Measurements from ENCODE around the gene TNFSF13. TPM values are rescaled to one million over a fixed set of nuclear protein-coding genes. Genes with fewer than 3 reads are reported as not detected.

Gene TNFSF13
- total RNA-seq, 1 donor from 2014 or later, result 3.5 TPM

DNA sequence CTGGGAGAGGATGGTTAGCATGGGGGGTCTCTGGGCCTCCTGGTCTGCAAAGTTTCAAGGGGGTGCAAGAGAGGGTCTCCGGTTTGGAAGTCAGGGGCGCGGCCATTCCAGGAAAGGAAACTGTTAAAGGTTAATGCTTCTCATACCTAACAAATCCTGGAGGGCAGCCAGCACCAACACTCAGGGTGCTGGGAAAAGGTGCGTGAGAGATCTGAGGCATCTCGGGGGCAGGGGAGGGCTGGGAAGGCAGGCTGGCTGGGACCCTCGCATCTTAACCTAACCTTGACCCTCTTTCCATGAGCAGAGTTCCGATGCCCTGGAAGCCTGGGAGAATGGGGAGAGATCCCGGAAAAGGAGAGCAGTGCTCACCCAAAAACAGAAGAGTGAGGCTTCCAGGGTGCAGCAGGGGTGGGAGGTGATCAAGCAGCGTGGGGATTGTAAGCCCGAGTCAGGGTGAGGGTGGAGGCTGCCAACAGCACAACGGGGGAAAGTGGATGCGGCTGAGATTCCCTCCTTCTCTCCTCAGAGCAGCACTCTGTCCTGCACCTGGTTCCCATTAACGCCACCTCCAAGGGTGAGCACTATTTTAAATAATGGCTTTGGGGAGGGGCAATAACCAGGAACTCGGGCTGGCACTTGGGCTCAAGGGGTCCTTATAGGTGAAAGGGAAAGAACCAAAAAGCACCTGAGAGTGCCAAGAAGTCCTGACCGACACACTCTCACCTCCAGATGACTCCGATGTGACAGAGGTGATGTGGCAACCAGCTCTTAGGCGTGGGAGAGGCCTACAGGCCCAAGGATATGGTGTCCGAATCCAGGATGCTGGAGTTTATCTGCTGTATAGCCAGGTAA lies 996 bp downstream of the TNFSF13 start:
- Mint-ChIP-seq H3K4me3 (peak overlapping the region; percentile 95), H3K27ac (peak overlapping the region; percentile 97), H3K27me3 (no peaks in the 10 kb centered on the region), H3K4me1 (ENCODE audit: unreplicated experiment) (peaks cover 51% of the 10 kb centered on the region), H3K36me3 (peaks cover 4% of the 10 kb centered on the region), H3K9me3 (no peaks in the 10 kb centered on the region)
- no peak for TF ChIP-seq CTCF (conservative IDR thresholded peaks at IDR 0.05)
- DNase-seq (ENCODE audit: extremely low spot score, unreplicated experiment), result no peak

DNA sequence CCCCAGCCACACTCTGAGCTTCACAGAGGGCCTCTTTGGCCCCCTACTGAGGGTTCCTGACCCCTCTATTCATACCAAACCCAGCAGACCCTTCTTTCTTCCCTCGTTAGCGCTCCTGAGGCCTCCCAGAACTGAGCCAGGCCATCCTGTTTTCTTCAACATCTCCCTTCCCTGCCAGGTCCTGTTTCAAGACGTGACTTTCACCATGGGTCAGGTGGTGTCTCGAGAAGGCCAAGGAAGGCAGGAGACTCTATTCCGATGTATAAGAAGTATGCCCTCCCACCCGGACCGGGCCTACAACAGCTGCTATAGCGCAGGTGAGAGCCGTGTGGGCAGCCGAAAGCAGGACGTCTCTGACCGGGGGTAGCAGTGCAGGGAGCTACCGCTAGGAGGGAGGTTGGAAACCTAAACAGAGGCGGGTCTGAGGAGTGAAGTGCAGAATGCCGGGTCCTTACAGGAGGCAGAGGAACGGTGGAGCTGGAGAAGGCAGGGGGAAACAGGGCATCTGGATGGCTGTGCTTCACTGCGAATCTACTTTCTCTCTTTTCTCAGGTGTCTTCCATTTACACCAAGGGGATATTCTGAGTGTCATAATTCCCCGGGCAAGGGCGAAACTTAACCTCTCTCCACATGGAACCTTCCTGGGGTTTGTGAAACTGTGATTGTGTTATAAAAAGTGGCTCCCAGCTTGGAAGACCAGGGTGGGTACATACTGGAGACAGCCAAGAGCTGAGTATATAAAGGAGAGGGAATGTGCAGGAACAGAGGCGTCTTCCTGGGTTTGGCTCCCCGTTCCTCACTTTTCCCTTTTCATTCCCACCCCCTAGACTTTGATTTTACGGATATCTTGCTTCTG lies 1.9 kb downstream of the TNFSF13 start:
- no peak for DNase-seq (ENCODE audit: extremely low spot score, unreplicated experiment)
- Mint-ChIP-seq H3K4me3 (peak overlapping the region; percentile 95), H3K4me1 (ENCODE audit: unreplicated experiment) (peaks cover 46% of the 10 kb centered on the region), H3K9me3 (no peaks in the 10 kb centered on the region), H3K27ac (peak overlapping the region; percentile 97), H3K36me3 (peaks cover 4% of the 10 kb centered on the region), H3K27me3 (no peaks in the 10 kb centered on the region)
- peak; percentile 74 for TF ChIP-seq CTCF (conservative IDR thresholded peaks at IDR 0.05)

DNA sequence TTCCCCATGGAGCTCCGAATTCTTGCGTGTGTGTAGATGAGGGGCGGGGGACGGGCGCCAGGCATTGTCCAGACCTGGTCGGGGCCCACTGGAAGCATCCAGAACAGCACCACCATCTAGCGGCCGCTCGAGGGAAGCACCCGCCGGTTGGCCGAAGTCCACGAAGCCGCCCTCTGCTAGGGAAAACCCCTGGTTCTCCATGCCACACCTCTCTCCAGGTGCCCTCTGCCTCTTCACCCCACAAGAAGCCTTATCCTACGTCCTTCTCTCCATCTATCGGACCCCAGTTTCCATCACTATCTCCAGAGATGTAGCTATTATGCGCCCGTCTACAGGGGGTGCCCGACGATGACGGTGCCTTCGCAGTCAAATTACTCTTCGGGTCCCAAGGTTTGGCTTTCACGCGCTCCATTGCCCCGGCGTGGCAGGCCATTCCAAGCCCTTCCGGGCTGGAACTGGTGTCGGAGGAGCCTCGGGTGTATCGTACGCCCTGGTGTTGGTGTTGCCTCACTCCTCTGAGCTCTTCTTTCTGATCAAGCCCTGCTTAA lies 2.6 kb downstream of the TNFSF13 start:
- H3K36me3 Mint-ChIP-seq, result peaks cover 4% of the 10 kb centered on the region
- TF ChIP-seq CTCF (conservative IDR thresholded peaks at IDR 0.05), result peak; percentile 78
- H3K27ac Mint-ChIP-seq, result peak overlapping the region; percentile 97
- H3K9me3 Mint-ChIP-seq, result no peaks in the 10 kb centered on the region
- peak; percentile 91 for DNase-seq (ENCODE audit: extremely low spot score, unreplicated experiment)
- H3K4me1 Mint-ChIP-seq (ENCODE audit: unreplicated experiment), result peaks cover 42% of the 10 kb centered on the region
- peak overlapping the region; percentile 95 for H3K4me3 Mint-ChIP-seq
- H3K27me3 Mint-ChIP-seq, result no peaks in the 10 kb centered on the region

GRCh38 chr17:7561589-7562207 lies 3.1 kb downstream of the TNFSF13 start, which contains the start of gene SENP3:
TSS of gene SENP3 (plus strand) at chr17:7561919. CDS start at chr17:7563077, 1,158 bp downstream.
- H3K27me3 Mint-ChIP-seq, result no peaks in the 10 kb centered on the region
- H3K36me3 Mint-ChIP-seq, result peaks cover 4% of the 10 kb centered on the region
- H3K4me3 Mint-ChIP-seq, result peak within 1 kb of the TSS; percentile 95
- peak; percentile 94 for DNase-seq (ENCODE audit: extremely low spot score, unreplicated experiment)
- H3K27ac Mint-ChIP-seq, result peak within 1 kb of the TSS; percentile 97
- peaks cover 42% of the 10 kb centered on the region for H3K4me1 Mint-ChIP-seq (ENCODE audit: unreplicated experiment)
- no peak for TF ChIP-seq CTCF (conservative IDR thresholded peaks at IDR 0.05)
- no peaks in the 10 kb centered on the region for H3K9me3 Mint-ChIP-seq

GRCh38 chr17:7562208-7562605 lies 3.7 kb downstream of the TNFSF13 start:
- no peak for TF ChIP-seq CTCF (conservative IDR thresholded peaks at IDR 0.05)
- no peak for DNase-seq (ENCODE audit: extremely low spot score, unreplicated experiment)
- H3K36me3 Mint-ChIP-seq, result peaks cover 4% of the 10 kb centered on the region
- H3K27me3 Mint-ChIP-seq, result no peaks in the 10 kb centered on the region
- peak overlapping the region; percentile 97 for H3K27ac Mint-ChIP-seq
- peak overlapping the region; percentile 95 for H3K4me3 Mint-ChIP-seq
- no peaks in the 10 kb centered on the region for H3K9me3 Mint-ChIP-seq
- peaks cover 42% of the 10 kb centered on the region for H3K4me1 Mint-ChIP-seq (ENCODE audit: unreplicated experiment)
